HG02623 (cell line): ENCODE data around the gene RYR2.
"Not testable (repeated sequence)": the region's sequence is repeated elsewhere in the genome, so short reads cannot be mapped to it uniquely, and the experiment has no call there.

Experiments used
- ATAC-seq: cut with Tn5 transposase; IDR thresholded peaks from one replicate; pipeline ENCODE4 v1.9.1; 2021; ENCODE audit warnings: moderate library complexity; ENCODE audit not compliant: unreplicated experiment

Gene RYR2

DNA sequence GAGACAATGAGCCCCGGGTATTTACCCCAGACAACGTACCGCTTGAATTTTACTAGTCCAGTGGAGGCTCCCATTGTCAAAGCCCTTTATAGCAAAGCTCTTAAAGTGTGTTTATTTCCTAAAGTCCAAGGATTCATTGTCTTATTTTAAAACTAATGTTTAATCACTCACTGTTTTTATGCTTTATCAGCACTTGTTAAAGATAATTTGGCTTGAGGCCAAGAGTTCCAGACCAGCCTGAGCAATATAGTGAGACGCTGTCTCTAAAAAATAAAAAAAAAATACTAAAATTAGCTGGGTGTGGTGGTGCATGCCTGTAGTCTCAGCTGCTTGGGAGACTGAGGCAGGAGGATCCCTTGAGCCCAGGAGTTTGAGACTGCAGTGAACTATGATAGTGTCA lies 202.8 kb downstream of the RYR2 start:
- no peak for ATAC-seq

DNA sequence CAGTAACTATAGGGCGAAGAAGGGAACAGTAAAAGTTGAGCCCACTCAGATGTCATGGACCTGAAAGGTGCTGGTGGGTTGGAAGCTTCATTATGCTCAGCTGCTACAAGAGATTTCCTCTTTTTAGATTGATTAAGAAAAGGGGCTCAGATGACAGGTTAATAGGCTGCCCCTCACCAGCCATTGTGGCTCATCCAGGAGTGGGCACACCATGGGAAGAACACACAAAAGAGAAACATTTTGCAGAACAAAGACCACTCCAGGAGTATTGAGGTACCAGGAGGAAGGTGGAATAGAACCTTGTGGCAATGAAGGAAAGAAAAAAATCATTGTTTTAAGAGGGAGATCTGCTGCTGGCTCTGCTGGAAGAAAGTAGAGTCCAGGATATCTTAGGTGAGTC lies 205.5 kb downstream of the RYR2 start:
- no peak for ATAC-seq

DNA sequence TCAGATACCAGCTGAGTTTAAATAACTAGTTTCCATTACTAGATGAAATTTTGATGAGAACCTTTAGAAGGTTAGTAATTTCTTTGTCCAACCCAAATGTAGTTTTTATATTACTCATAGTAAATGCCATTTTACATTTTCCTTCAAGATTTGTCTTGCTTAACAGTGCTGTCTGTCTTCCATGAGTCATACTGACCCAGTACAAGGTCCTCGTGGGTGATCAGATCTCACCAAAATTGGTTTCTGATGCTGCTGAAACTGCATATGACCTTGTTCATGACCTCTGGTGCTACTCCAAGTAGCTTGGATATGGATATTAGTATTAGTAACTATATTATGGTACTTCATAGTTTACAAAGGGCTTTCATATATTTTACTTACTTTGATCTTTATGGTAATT lies 207.1 kb downstream of the RYR2 start:
- no peak for ATAC-seq

DNA sequence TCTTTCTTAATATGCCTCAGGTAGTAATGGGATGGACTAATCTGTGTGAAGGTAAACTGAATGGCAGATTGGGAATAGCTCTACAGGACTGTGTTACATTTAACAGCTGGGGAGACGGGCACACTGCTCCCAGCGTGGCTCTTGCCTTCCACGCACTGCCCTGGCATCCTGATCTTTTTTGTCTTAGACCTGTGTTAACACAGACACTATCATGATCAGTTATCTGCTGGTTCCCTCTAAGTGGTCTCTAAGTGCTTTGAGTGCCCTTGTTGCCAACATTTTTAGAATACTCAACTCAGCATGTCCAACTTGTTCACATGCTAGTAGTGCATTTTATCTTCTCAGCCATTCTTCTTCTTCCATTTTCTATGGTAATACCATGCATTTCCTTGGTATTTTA lies 208.1 kb downstream of the RYR2 start:
- no peak for ATAC-seq

DNA sequence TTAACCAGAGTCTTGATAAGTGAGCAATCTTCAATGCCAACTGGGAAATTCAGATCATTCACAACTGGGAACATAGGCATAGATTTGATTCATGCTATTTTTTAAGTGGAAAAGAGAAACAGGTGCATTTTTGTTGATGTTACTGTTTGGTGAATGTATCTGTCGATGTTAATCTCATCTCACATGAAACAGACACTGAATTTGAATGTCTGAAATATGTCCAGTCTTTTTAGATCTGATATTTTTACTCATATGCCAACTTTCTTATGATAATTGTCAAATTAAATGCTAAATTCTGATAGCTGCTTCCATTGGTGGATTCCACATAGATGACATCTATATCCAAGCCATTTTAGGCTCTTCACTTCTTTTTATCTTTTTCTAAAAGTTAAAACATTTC lies 213.1 kb downstream of the RYR2 start:
- ATAC-seq, result no peak

DNA sequence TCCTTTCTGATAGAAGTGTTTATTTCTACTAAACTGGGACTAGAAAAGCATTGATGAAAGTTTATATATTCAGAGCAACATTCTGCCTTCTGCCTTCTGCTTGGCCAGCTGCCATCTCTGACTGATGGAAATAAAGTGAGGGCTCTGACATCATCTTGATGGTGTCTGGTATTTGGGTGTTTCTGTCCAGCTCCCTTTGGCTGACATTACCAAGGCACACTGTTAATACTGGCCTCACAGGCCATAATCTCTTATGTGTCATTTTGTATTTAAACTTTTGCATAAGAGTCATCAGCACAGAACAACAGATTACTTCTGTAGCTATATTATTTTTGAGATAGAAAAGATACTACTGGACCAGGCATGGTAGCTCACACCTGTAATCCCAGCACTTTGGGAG lies 216.9 kb downstream of the RYR2 start:
- ATAC-seq, result no peak

DNA sequence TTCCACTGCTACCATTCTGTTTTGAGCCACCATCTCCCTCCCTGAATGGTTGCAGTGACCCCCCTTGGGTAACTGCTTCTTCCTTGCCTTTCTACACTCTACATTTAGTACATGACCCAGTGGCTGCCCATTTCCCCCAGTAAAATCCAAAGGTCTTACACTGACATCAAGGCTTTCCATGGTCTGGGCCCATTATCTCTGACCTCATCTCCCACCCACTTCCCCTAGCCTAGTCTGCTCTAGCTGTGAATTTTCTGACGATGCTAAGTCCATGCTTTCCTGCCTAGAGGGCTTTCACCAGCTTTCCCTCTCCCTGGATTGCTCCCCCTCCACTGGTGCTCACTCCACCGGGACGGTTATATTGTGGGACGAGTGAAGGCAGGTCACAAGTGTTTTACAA lies 219.2 kb downstream of the RYR2 start:
- no peak for ATAC-seq

DNA sequence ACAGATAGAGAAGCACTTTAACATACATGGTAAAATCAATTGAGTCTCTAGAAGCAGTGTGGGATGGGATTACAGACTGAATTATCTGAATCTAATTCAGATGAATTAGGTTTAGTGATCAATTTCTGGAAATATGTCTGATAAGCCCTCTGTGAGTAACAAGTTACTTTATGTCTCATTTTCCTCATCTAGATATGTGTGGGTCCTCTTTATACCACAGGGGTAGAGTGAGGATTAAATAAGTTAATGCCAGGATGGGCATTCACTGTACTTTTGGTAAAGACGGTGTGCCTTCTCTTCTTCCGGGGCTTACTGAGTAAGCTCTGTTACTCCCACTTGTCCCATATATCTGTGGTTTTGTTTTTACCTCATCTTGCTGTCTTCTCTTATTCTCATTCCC lies 225.8 kb downstream of the RYR2 start:
- ATAC-seq, result no peak

DNA sequence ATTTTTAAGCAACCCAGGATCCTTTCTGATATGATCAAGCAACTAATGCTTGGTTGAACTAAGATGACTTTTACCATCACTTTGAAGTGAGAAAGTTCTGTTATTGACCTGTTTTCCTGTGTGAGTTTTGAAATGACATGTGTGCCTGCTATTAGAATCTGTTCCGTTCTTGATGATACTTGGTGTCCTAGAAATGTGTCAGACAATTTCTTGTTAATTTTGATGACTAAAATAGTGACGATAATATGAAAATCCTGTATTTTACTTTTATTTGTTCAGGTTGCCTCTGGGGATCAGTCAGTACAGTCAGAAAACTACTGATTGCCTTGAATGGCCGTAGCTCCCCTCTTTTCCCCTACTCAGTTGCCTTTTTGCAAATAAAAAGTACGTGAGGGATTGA lies 228.0 kb downstream of the RYR2 start:
- ATAC-seq, result no peak

DNA sequence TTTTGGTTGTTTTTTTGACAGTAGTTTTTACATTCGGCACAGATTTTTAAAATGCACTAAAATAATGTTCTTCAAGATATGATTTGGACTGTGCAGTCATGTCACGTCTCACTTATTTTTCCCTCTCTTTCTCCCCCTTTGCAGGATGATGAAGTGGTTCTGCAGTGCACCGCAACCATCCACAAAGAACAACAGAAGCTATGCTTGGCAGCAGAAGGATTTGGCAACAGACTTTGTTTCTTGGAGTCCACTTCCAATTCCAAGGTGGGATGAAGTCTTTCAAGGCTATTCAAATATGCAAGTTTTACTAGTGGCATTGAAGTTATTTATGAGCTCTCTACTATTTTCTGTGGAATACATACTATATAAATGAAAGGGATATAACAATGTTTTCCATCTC lies 228.4 kb downstream of the RYR2 start:
- no peak for ATAC-seq

DNA sequence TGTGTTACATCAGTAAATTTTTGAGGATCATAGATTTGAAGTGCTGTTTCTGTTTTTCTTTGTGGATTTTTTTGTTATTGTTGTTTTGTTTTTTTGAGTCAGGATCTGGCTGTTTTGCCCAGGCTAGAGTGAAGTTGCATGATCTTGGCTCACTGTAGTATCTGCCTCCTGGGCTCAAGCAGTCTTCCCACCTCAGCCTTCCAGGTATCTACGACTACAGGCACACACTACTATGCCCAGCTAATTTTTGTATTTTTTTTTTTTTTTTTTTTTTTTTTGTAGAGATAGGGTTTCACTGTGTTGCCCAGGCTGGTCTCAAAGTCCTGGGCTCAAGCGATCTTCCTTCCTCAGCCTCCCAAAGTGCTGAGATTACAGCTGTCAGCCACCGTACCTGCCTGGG lies 236.0 kb downstream of the RYR2 start:
- not testable (repeated sequence) for ATAC-seq

DNA sequence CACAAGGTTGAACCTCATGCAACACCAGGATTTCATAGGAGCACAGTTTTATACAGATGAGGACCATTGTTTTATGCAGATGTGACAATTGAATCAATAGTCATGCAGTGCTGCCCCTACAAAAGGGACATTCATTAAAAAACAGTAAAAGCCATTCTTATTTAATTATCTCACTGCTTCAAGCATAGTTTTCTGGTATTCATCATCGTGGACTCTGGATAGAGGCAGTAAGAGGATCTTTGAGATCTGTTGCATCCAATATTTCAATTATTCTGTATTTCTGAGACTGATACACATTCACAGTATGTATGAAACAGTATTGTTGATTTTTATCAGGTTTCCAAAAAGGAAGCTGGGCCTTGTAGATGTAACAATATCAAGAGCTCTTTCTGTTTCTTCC lies 237.6 kb downstream of the RYR2 start:
- no peak for ATAC-seq

DNA sequence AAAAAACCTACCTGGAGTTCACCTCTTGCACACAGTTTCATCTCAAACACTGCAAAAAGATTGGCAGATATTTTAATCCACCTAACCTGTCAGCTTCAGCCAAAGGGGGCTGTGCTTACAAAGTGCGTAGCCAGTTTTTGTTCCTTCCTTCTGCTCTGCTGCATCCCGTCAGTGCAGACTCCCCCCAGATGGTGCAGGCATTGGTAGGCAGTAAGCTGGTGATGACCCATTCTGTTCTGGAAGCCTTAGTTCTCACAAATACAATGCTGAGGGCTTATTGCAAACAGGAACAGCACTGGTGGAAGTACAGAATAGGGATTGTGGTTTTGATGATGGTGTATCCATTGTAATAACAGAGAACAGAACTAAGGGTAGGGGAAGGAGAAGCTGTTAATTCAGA lies 239.5 kb downstream of the RYR2 start:
- ATAC-seq, result no peak

DNA sequence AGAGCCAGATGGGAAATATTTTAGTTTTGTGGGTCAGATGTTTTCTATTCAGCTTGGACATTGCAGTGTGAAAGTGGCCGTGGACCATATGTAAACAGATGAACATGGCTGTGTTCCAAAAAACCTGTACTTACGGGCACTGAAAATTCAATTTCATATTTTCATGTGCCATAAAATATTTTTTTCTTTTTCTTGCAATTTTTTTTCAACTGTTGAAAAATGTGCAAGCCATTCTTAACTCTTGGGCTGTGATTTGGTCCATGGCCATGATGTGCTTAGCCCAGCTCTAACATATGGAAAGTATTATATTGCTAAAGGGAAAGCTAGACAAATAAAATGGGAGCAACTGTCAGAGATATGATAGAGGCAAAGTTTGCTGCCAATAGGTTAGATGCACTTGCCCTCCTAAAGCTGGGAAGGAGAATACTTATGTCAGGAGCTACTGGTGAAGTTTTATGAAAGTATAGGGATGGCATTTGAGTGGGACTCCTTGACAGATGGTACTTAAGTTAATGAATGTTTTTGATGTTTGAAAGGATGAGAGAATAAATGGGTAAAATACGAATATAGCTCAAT lies 240.3 kb downstream of the RYR2 start:
- ATAC-seq, result no peak

DNA sequence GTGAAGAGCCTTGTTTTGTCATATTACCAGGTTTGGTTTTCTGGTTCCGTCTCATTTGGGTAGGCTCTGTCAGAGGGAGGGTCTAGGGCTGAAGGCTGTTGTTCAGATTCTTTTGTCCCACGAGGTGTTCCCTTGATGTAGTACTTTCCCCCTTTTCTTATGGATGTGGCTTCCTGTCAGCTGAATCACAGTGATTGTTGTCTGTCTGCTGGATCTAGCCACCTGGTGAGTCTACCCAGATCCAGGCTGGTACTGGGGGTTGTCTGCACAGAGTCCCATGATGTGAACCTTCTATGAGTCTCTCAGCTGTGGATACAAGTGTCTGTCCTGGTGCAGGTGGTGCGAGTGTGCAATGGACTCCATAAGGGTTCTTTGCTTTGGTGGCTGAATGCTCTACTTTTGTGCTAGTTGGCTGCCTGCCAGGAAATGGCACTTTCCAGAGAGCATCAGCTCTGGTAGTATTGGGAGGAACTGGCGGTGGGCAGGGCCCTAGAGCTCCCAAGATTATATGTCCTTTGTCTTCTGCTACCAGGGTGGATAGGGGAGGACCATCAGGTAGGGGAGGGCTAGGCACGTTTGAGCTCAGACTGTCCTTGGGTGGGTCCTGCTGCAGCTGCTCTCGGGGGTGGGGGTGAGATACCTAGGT lies 246.0 kb downstream of the RYR2 start:
- no peak for ATAC-seq

DNA sequence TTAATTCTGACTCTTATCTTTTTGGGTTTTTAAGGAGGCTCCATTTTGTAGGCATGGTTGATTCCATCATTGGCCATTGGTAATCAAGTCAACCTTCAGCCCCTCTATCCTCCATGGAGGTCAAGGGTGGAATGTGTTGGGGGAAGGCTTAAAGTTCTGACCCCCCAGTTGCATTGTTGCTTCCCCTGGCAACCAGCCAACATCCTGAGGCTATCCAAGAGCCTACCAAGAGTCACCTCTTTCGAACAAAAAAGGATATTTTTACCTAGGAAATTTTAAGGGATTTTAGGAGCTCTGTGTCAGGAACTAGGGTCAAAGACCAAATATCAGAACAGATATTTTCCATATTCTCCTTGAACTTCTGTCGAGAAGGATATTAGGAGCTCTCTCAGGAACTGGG lies 251.8 kb downstream of the RYR2 start:
- no peak for ATAC-seq

DNA sequence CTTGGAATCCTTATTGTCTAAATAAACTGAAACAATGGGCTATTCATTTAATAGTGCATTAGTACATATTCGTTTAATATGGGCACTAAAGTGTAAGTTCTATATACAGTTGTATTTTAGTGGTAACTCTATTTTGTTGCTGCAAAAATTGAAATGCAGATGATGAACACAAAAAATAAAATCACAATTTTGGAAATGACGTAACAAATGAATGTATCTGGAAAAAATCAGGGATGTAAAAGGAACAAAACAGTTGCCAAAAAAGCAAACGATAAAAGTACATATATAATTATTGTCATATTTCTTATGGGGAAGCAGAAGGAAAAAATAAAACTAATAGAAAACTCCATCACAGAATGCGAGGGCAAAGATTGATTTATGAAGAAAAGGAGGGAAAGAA lies 254.9 kb downstream of the RYR2 start:
- ATAC-seq, result no peak

DNA sequence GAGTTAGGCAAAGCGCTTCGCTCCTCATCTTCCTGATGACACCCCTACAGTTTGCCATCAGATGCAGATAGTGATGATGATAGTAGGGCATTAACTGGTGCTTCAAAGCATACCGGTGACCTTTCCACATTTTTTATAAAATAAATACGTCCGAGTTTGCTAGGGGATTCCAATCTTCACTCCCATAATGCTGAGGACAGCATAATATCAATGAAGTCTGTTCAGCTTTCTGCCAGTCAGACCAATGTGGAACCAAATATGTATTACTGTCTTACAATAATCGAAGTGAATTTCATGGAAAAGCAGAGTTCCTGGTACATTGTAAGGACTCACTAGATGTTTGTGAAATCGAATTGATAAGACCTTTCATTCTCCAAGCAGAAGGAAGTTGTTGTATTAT lies 258.7 kb downstream of the RYR2 start:
- ATAC-seq, result no peak

DNA sequence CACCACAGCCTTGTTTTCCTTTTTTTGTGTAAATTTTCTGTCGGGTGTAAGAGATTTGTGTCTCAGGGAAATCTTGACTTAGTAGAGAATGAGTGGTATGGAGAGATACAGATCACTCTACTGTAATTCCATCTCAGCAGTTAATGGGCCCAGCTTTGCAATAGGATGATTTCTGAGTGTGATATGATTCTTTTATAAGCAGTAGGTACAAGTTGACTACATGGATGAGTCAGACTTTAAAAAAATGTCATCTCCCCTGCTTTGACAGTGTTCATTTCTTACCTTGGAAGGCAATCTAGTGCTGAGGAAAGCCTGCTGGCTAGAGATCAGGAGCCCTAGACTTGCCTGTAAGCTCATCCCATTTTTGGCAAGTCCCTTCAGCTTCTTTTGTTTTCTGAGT lies 261.9 kb downstream of the RYR2 start:
- ATAC-seq, result no peak

DNA sequence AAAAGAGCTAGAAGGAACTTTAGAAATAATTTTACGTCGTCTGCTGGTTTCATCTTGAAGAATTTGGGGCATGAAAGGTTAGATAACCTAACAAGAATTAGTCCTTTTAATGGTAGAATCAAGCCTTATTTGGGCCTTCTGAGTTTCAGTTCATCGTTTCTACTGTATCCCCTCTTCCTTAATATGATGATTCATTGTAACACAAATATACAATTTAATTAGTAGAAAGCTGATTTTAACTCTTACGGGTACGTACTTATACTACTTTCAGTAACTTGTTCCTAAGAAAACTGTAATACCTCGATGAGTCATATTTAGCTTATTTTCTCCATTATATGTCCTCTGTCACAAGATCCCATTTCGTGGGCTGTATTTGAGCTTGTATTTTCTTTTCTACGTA lies 264.7 kb downstream of the RYR2 start:
- ATAC-seq, result no peak

DNA sequence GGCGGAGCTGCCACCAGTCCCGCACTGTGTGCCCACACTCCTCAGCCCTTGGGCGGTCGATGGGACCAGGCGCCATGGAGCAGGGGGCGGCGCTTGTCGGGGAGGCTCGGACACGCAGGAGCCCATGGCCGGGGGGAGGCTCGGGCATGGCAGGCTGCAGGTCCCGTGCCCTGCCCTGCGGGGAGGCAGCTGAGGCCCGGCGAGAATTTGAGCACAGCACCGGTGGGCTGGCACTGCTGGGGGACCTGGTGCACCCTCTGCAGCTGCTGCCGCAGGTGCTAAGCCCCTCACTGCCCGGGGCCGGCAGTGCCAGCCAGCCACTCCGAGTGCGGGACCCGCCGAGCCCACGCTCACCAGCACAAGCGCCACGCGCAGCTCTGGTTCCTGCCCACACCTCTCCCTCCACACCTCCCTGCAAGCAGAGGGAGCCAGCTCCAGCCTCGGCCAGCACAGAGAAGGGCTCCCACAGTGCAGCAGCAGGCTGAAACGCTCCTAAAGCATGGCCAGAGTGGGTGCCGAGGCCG lies 267.7 kb downstream of the RYR2 start:
- no peak for ATAC-seq

DNA sequence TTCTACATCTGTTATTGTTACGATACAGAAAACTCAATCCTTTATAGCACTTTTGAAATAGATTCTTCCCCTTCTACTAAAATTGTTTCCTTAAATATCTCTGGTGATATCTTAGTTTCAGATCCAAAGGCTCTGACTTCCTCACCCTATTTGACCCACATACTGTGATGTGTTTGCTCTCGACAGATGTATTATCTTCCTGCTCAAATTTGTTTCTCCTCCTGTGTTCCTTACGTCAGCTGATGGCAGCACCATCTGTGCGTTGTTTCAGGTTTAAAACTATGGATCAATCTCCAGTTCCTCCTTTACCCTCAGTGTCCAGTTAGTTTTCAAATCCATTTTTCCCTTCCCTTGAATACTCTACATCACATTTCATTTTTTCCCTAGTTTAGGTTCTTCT lies 274.4 kb downstream of the RYR2 start:
- ATAC-seq, result no peak

DNA sequence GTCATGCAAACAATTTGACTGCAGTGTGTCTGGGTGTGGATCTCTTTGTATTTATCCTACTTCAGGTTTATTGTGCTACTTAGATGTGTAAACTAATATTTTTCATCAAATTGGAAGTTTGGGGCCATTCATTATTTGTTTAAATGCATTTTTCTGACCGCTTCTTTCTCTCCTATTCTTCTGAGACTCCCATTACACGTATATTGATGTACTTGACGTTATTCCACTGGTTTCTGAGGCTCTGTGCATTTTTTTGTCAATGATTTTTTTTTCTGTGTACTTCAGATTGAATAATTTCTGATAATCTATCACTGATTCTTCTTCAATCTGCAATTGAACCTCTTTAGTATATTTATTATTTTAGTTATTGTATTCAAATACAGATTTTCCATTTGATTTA lies 276.8 kb downstream of the RYR2 start:
- ATAC-seq, result no peak
